Mesodermal cell (in vitro differentiated cells): Measurements from ENCODE around the gene CCNQ.
A peak's percentile ranks its signal among the peaks of the same experiment; 100 is the strongest.

Experiments used
- H3K27ac ChIP-seq: 2 replicates; pipeline ENCODE4 v1.7.0; 2013; ENCODE audit warnings: mild to moderate bottlenecking, low read depth, low read length, moderate library complexity; ENCODE audit not compliant: severe bottlenecking
- H3K36me3 ChIP-seq: 2 replicates; pipeline ENCODE4 v1.7.1; 2013; ENCODE audit warnings: mild to moderate bottlenecking, low read length, moderate library complexity; ENCODE audit not compliant: control insufficient read depth, insufficient read depth
- H3K4me1 ChIP-seq: one replicate; pipeline ENCODE4 v1.7.1; 2013; ENCODE audit warnings: mild to moderate bottlenecking, low read length; ENCODE audit not compliant: insufficient read depth, control insufficient read depth, poor library complexity, severe bottlenecking
- H3K4me3 ChIP-seq: 2 replicates; pipeline ENCODE4 v1.7.0; 2013; ENCODE audit warnings: low read length, control low read depth, mild to moderate bottlenecking; ENCODE audit not compliant: insufficient read depth, poor library complexity, severe bottlenecking; ENCODE audit errors: extremely low read depth
- H3K9me3 ChIP-seq: 2 replicates; pipeline ENCODE4 v1.7.1; 2013; ENCODE audit warnings: mild to moderate bottlenecking, low read length, moderate library complexity; ENCODE audit not compliant: control insufficient read depth
- WGBS, 2 experiments: methylation state at CpG; one replicate each; pipeline ENCODE4 v1.1.5; 2013; ENCODE audit warnings: missing lambda C conversion rate in 2 of 2; ENCODE audit not compliant: insufficient coverage in 2 of 2; 5-methylcytosine and 5-hydroxymethylcytosine counted together

CCNQ gene

GRCh38 chrX:153603131-153603656, 4.3 kb upstream of the CCNQ start:
- H3K27ac ChIP-seq = no peak overlapping the region
- no peaks in the 10 kb centered on the region for H3K9me3 ChIP-seq
- no peaks in the 10 kb centered on the region for H3K36me3 ChIP-seq
- H3K4me1 ChIP-seq = no peaks in the 10 kb centered on the region
- no peak overlapping the region for H3K4me3 ChIP-seq
- WGBS, 2 experiments = 86 to 89% methylated on average over 13 to 14 of the region's 17 CpGs

- Histone ChIP-seq H3K36me3 (no peaks in the 10 kb centered on the region), H3K4me3 (no peak overlapping the region), H3K27ac (no peak overlapping the region), H3K4me1 (no peaks in the 10 kb centered on the region), H3K9me3 (no peaks in the 10 kb centered on the region)
- 90 to 100% methylated on average over 1 to 2 of the region's 3 CpGs for WGBS, 2 experiments
Observed at GRCh38 chrX:153602601-153603000, 3.7 kb upstream of the CCNQ start.

DNA sequence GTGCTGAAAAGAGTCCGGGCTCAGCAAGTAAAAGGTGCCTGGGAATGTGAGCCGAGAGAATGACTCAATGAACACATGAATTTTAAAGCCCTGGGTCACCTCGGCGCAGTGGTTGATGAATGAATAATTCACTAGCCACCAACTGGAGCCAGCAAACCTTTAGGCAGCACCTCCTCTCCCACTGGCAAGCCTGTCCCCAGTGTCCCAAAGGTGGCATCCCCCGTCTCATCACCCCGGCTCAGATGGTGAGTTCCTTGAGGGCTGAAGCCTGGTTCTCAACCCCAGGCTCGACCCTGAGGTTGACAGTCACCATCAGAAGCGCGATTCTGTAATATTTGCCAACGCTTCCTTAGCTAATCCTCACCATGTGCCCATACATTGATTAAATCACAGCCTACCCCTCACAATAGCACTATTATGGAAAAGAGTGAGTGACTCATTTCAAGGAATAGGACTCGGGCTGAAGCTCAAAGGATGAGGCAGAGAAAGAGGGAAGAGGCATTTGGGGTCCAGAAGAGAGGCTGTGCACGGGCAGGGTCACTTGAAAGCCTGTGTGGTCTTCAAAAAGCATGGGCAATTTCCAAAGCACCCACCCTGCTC, 2.7 kb upstream of the CCNQ start:
- H3K9me3 ChIP-seq = no peaks in the 10 kb centered on the region
- H3K4me1 ChIP-seq = peaks cover 4% of the 10 kb centered on the region
- 83 to 91% methylated on average over 3 to 5 of the region's 12 CpGs for WGBS, 2 experiments
- H3K36me3 ChIP-seq = peaks cover 1% of the 10 kb centered on the region
- no peak overlapping the region for H3K27ac ChIP-seq
- no peak overlapping the region for H3K4me3 ChIP-seq

DNA sequence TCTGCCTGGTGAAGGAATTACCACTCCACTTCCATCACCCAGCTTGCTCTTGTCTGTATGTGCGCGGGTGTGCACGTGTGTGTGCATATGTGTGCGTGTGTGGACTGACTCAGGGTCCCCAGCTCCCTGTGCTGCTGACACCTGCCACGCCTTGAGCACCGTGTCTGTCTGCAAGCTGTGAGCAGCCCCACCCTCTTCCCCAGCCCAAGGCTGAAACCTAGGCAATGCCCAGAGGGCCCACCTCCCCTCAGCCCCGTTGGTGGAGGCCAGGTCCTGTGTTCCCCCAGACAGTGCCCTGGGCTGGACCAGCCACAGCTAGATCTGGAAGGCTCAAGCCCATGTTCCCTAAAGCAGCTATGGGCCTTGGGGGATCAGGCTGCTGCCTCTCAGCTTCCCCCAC, 2.0 kb upstream of the CCNQ start:
- Histone ChIP-seq H3K27ac (no peak overlapping the region), H3K9me3 (no peaks in the 10 kb centered on the region), H3K36me3 (peaks cover 7% of the 10 kb centered on the region), H3K4me3 (no peak overlapping the region), H3K4me1 (peaks cover 4% of the 10 kb centered on the region)
- 90% methylated on average over 2 of the region's 7 CpGs; no CpG with 5 or more reads in 1 of the 2 experiments for WGBS, 2 experiments

- Histone ChIP-seq H3K4me3 (peak overlapping the region; percentile 48), H3K36me3 (peaks cover 7% of the 10 kb centered on the region), H3K9me3 (no peaks in the 10 kb centered on the region), H3K27ac (no peak overlapping the region), H3K4me1 (peaks cover 4% of the 10 kb centered on the region)
- WGBS, 2 experiments = no CpG with 5 or more reads among the region's 2 CpGs
Observed at GRCh38 chrX:153600032-153600373, 1.1 kb upstream of the CCNQ start.

GRCh38 chrX:153599192-153600031, 473 bp upstream of the CCNQ start:
- Histone ChIP-seq H3K36me3 (peaks cover 9% of the 10 kb centered on the region), H3K4me3 (peak overlapping the region; percentile 48), H3K9me3 (no peaks in the 10 kb centered on the region), H3K27ac (no peak overlapping the region), H3K4me1 (peaks cover 4% of the 10 kb centered on the region)
- WGBS, 2 experiments = 0 to 1% methylated on average over 6 to 24 of the region's 79 CpGs

GRCh38 chrX:153596981-153597750, 1.8 kb downstream of the CCNQ start:
- no peaks in the 10 kb centered on the region for H3K9me3 ChIP-seq
- no peak overlapping the region for H3K27ac ChIP-seq
- H3K4me1 ChIP-seq = peaks cover 4% of the 10 kb centered on the region
- H3K4me3 ChIP-seq = no peak overlapping the region
- H3K36me3 ChIP-seq = peaks cover 17% of the 10 kb centered on the region
- WGBS, 2 experiments = 90% methylated on average over 2 of the region's 6 CpGs; no CpG with 5 or more reads in 1 of the 2 experiments

GRCh38 chrX:153595859-153596857, 2.8 kb downstream of the CCNQ start:
- Histone ChIP-seq H3K36me3 (peaks cover 17% of the 10 kb centered on the region), H3K4me1 (peaks cover 4% of the 10 kb centered on the region), H3K27ac (no peak overlapping the region), H3K4me3 (no peak overlapping the region), H3K9me3 (no peaks in the 10 kb centered on the region)
- 95 to 97% methylated on average over 13 to 14 of the region's 21 CpGs for WGBS, 2 experiments

GRCh38 chrX:153595387-153595786, 3.6 kb downstream of the CCNQ start:
- peaks cover 17% of the 10 kb centered on the region for H3K36me3 ChIP-seq
- peaks cover 4% of the 10 kb centered on the region for H3K4me1 ChIP-seq
- 89 to 92% methylated on average over 5 to 9 of the region's 11 CpGs for WGBS, 2 experiments
- no peak overlapping the region for H3K27ac ChIP-seq
- no peaks in the 10 kb centered on the region for H3K9me3 ChIP-seq
- H3K4me3 ChIP-seq = no peak overlapping the region
